ENCODE data around the gene PMIS2.
"Not testable (repeated sequence)": the region's sequence is repeated elsewhere in the genome, so short reads cannot be mapped to it uniquely, and the experiment has no call there.

Gene PMIS2

GRCh38 chr19:35590875-35591274 lies 4.9 kb downstream of the PMIS2 start:
- no peak for DNase-seq

GRCh38 chr19:35592226-35592625 lies 6.3 kb downstream of the PMIS2 start:
- DNase-seq, result peak in 2 of 51 donors; percentile 0 to 2

GRCh38 chr19:35595026-35595425 lies 9.1 kb downstream of the PMIS2 start:
- not testable (repeated sequence) for DNase-seq

GRCh38 chr19:35595928-35596327 lies 10.0 kb downstream of the PMIS2 start:
- no peak for DNase-seq

GRCh38 chr19:35596366-35596999 lies 10.5 kb downstream of the PMIS2 start:
- no peak for DNase-seq

- no peak for DNase-seq
Measured at GRCh38 chr19:35601971-35602370, 16.0 kb downstream of the PMIS2 start.

- DNase-seq, result not testable (repeated sequence)
Measured at GRCh38 chr19:35604436-35604835, 18.5 kb downstream of the PMIS2 start.

- DNase-seq, result not testable (repeated sequence)
Measured at GRCh38 chr19:35607170-35607569, 21.2 kb downstream of the PMIS2 start.

GRCh38 chr19:35607661-35608060 lies 21.7 kb downstream of the PMIS2 start:
- DNase-seq, result no peak

GRCh38 chr19:35608251-35608650 lies 22.3 kb downstream of the PMIS2 start:
- DNase-seq, result no peak

GRCh38 chr19:35609851-35610353 lies 23.9 kb downstream of the PMIS2 start:
- DNase-seq, result no peak

GRCh38 chr19:35612224-35612558 lies 26.2 kb downstream of the PMIS2 start:
- DNase-seq, result no peak

GRCh38 chr19:35612559-35613321 lies 26.8 kb downstream of the PMIS2 start, which contains the start of gene HAUS5:
TSS of gene HAUS5 (plus strand) at chr19:35612735. CDS start at chr19:35612795, 60 bp downstream.
- DNase-seq, result peak; percentile 34 to 93 (median 84)

GRCh38 chr19:35613574-35613973 lies 27.6 kb downstream of the PMIS2 start:
- DNase-seq, result no peak

GRCh38 chr19:35615036-35615435 lies 29.1 kb downstream of the PMIS2 start:
- no peak for DNase-seq

GRCh38 chr19:35618857-35619256 lies 32.9 kb downstream of the PMIS2 start:
- DNase-seq, result no peak

GRCh38 chr19:35619290-35619923 lies 33.4 kb downstream of the PMIS2 start:
- no peak for DNase-seq

- no peak for DNase-seq
Measured at GRCh38 chr19:35620001-35620400, 34.0 kb downstream of the PMIS2 start.

GRCh38 chr19:35621708-35622107 lies 35.7 kb downstream of the PMIS2 start:
- no peak for DNase-seq

GRCh38 chr19:35622750-35623149 lies 36.8 kb downstream of the PMIS2 start:
- DNase-seq, result no peak

GRCh38 chr19:35623327-35624010 lies 37.5 kb downstream of the PMIS2 start:
- DNase-seq, result peak in 1 of 51 donors; percentile 3

- no peak for DNase-seq
Measured at GRCh38 chr19:35628264-35628564, 42.2 kb downstream of the PMIS2 start.

Measured in hypothalamus (tissue), 51 donors.